ENCODE measurements around the gene PIK3C2G.

DNA sequence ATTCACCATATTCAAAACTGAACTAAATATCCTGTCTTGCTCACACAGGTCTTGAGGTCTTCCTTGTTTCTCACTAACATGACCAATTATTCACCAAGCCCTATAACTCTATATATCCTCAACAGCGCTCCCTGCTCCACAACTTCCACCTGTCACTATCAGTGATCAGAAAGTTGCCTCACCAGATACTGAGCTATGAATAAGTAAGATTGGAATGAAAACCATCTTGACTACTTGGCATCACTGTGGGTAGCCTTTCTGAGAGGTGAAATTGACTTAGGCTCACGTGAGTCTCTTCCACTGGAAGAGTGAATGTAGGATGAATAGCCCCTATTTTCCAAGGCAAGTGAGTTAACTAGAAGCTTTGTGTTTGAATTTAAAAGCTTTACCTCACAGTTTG is 167.1 kb downstream of the PIK3C2G start:
- TF ChIP-seq POLR2A (IDR thresholded peaks at IDR 0.05) (no peak), POLR2AphosphoS5 (IDR thresholded peaks at IDR 0.05) (no peak), CTCF (IDR thresholded peaks at IDR 0.05) (no peak)

All from stomach (tissue), 4 donors.